GM12878 (cell line): ENCODE results near the gene RNASE3. TPM values are rescaled to one million over a fixed set of nuclear protein-coding genes. Genes with fewer than 3 reads are reported as not detected.

Experiments used
- ATAC-seq: fragments of 200-7000 bp; cut with Tn5 transposase; 3 replicates; pipeline ENCODE4 v1.9.1; 2020; ENCODE audit warnings: mild to moderate bottlenecking, moderate library complexity
- BruUV-seq: library from RNA; stranded (reverse); fragments of 400-500 nt; replicated peaks from 2 replicates; lab custom pipeline; 2021; lab: Mats Ljungman, UMichigan
- CTCF ChIA-PET: fragments of 300-600 bp; sonication (Branson Sonifier 250); formaldehyde crosslinking; extraction: SDS; loops from one replicate; lab custom pipeline; 2021; ENCODE audit warnings: inconsistent platforms; lab: Yijun Ruan, JAX
- POLR2A ChIA-PET: fragments of 350-600 bp; formaldehyde crosslinking; extraction: SDS; loops from one replicate; lab custom pipeline; 2021; ENCODE audit warnings: inconsistent platforms; lab: Charles Lee
- RAD21 ChIA-PET: fragments of 300-600 bp; sonication (Branson Sonifier 250); formaldehyde crosslinking; loops from one replicate; lab custom pipeline; 2023; ENCODE audit warnings: antibody characterized with exemption; ENCODE audit not compliant: unreplicated experiment; lab: Charles Lee
- SMC1A ChIA-PET: fragments of 300-600 bp; sonication (Branson Sonifier 250); formaldehyde crosslinking; loops from one replicate; lab custom pipeline; 2023; ENCODE audit not compliant: unreplicated experiment, uncharacterized antibody; lab: Charles Lee
- DNase-seq: peaks from one replicate; pipeline ENCODE4 v3.0.0-alpha.2; 2011; ENCODE audit warnings: low read depth, low spot score
- FAIRE-seq: peaks from 3 replicates; lab custom pipeline; 2011; peaks lifted over from hg19 to GRCh38; lab: Jason Lieb, UNC
- H2AFZ ChIP-seq: 2 replicates; pipeline ENCODE4 v1.6.0; 2011; ENCODE audit warnings: low read depth, low read length, control low read depth; ENCODE audit not compliant: control insufficient read depth
- H3K27ac ChIP-seq: 2 replicates; pipeline ENCODE4 v1.5.1; 2011; ENCODE audit warnings: control low read depth; ENCODE audit not compliant: control insufficient read depth, insufficient read depth
- H3K27me3 ChIP-seq, 2 experiments: replicated peaks in 1 of 2; 2 replicates each; pipeline versions ENCODE4 v1.6.0 to v1.6.1; 2011; ENCODE audit warnings: low read length in 1 of 2; ENCODE audit not compliant: control insufficient read depth in 2 of 2, insufficient read depth in 2 of 2
- H3K36me3 ChIP-seq, 2 experiments: 2 replicates each; pipeline ENCODE4 v1.5.1; 2011; ENCODE audit warnings: low read length in 1 of 2; ENCODE audit not compliant: control insufficient read depth in 2 of 2, insufficient read depth in 2 of 2
- H3K4me1 ChIP-seq: 2 replicates; pipeline ENCODE4 v1.6.1; 2011; ENCODE audit warnings: mild to moderate bottlenecking, low read length, moderate library complexity, mixed read lengths; ENCODE audit not compliant: control insufficient read depth, insufficient read depth
- H3K4me2 ChIP-seq: 2 replicates; pipeline ENCODE4 v1.6.0; 2011; ENCODE audit warnings: control low read depth; ENCODE audit not compliant: control insufficient read depth, insufficient read depth
- H3K4me3 ChIP-seq: fragments of 200-600 bp; sonication (generic); 2 replicates; pipeline ENCODE4 v1.5.1; 2016
- H3K79me2 ChIP-seq: 2 replicates; pipeline ENCODE4 v1.6.0; 2011; ENCODE audit warnings: low read length; ENCODE audit not compliant: control insufficient read depth, insufficient read depth
- H3K9ac ChIP-seq: 2 replicates; pipeline ENCODE4 v1.8.0; 2011; ENCODE audit warnings: low read length, control low read depth, mixed read lengths; ENCODE audit not compliant: control insufficient read depth, insufficient read depth
- H3K9me3 ChIP-seq: replicated peaks from 3 replicates; pipeline ENCODE4 v1.5.1; 2011; ENCODE audit warnings: mild to moderate bottlenecking, low read length; ENCODE audit not compliant: control insufficient read depth, insufficient read depth
- H4K20me1 ChIP-seq: 2 replicates; pipeline ENCODE4 v1.6.0; 2011; ENCODE audit not compliant: control insufficient read depth, insufficient read depth
- BCL3 ChIP-seq: IDR thresholded peaks from 2 replicates; pipeline ENCODE4 v1.6.1; 2011; ENCODE audit warnings: borderline replicate concordance, low read depth, mild to moderate bottlenecking, moderate library complexity, low read length; ENCODE audit not compliant: insufficient read depth, poor library complexity, severe bottlenecking
- BCLAF1 ChIP-seq: fragments of 450-650 bp; IDR thresholded peaks from 2 replicates; pipeline ENCODE4 v1.6.1; 2017; ENCODE audit warnings: antibody characterized with exemption, mild to moderate bottlenecking, moderate library complexity
- BMI1 ChIP-seq: fragments of 450-650 bp; IDR thresholded peaks from 2 replicates; pipeline ENCODE4 v1.6.1; 2016; ENCODE audit warnings: mild to moderate bottlenecking, moderate library complexity, borderline replicate concordance
- GABPA ChIP-seq: IDR thresholded peaks from 2 replicates; pipeline ENCODE4 v1.6.1; 2014; ENCODE audit warnings: antibody characterized with exemption, low read depth, mild to moderate bottlenecking, inconsistent platforms
- GATAD2B ChIP-seq: fragments of 450-650 bp; conservative IDR thresholded peaks from 2 replicates; pipeline ENCODE4 v1.6.1; 2017; ENCODE audit warnings: low read depth, mild to moderate bottlenecking, moderate library complexity
- HDGF ChIP-seq: fragments of 450-650 bp; IDR thresholded peaks from 2 replicates; pipeline ENCODE4 v1.6.1; 2016; ENCODE audit warnings: antibody characterized with exemption
- NFIC ChIP-seq: IDR thresholded peaks from 2 replicates; pipeline ENCODE4 v1.6.1; 2012; ENCODE audit warnings: low read depth, mild to moderate bottlenecking, inconsistent platforms, low read length, moderate library complexity
- NR2C2 ChIP-seq: IDR thresholded peaks from 2 replicates; pipeline ENCODE4 v1.6.1; 2011; ENCODE audit warnings: borderline replicate concordance, low read depth; ENCODE audit not compliant: control insufficient read depth, insufficient read length
- RELA ChIP-seq: fragments of 450-650 bp; IDR thresholded peaks from 2 replicates; pipeline ENCODE4 v1.8.0; 2014; ENCODE audit warnings: borderline replicate concordance; ENCODE audit not compliant: partially characterized antibody
- SIX5 ChIP-seq: IDR thresholded peaks from 2 replicates; pipeline ENCODE4 v1.6.1; 2011; ENCODE audit warnings: mild to moderate bottlenecking, low read depth, low read length, moderate library complexity; ENCODE audit not compliant: severe bottlenecking
- SRF ChIP-seq, 2 experiments: IDR thresholded peaks; 2 replicates each; pipeline ENCODE4 v1.6.1; 2011; ENCODE audit warnings: low read depth in 2 of 2, low read length in 2 of 2, mild to moderate bottlenecking in 1 of 2, moderate library complexity in 1 of 2
- TARDBP ChIP-seq: IDR thresholded peaks from 2 replicates; pipeline ENCODE4 v1.6.1; 2016; ENCODE audit warnings: borderline replicate concordance
- ZNF24 ChIP-seq: fragments of 450-650 bp; IDR thresholded peaks from 2 replicates; pipeline ENCODE4 v1.6.1; 2017; ENCODE audit warnings: antibody characterized with exemption, mild to moderate bottlenecking
- ZNF622 ChIP-seq: fragments of 450-650 bp; IDR thresholded peaks from 2 replicates; pipeline ENCODE4 v1.6.1; 2017; ENCODE audit warnings: mild to moderate bottlenecking, inconsistent platforms
- WGBS: methylation state at CpG from one replicate; pipeline ENCODE4 v1.1.6; 2016; ENCODE audit warnings: low lambda C conversion rate; ENCODE audit not compliant: insufficient replicate concordance, insufficient coverage; ENCODE audit errors: missing lambda C conversion rate; 5-methylcytosine and 5-hydroxymethylcytosine counted together
- in situ Hi-C: fragments of 300-500 bp; cut with MboI; formaldehyde crosslinking; loops from 9 replicates; pipeline ENCODE4 v1.14.3; 2018; ENCODE audit warnings: mixed read lengths
- intact Hi-C: fragments of 100-400 bp; cut with micrococcal nuclease; formaldehyde crosslinking; loops from one replicate; pipeline ENCODE4 v1.14.2; 2022; ENCODE audit not compliant: unreplicated experiment
- polyA plus RNA-seq, 11 experiments: library from polyadenylated mRNA; depleted of rRNA in 4 of 11; unstranded in 6 of 11; stranded (reverse) in 5 of 11; fragments of >200 nt; fragmentation: Nextera tagmentation in 4 of 11; fragmentation: Illumina TruSeq in 1 of 11; extraction: Ambion mirVana in 4 of 11; extraction: Trizol in 1 of 11; gene quantifications; 1 replicate in 1 of 11; 2 replicates in 10 of 11; pipeline versions ENCODE4 v1.2.1 to v1.2.3, GENCODE V29; 2011 to 2016; ENCODE audit warnings: inconsistent platforms in 2 of 11, missing spikeins in 2 of 11, low read depth in 1 of 11
- total RNA-seq, 4 experiments: library from RNA; depleted of rRNA in 3 of 4; stranded (reverse); fragments of >200 nt in 3 of 4; fragmentation: Illumina TruSeq in 1 of 4; extraction: Trizol in 1 of 4; gene quantifications; 2 replicates each; pipeline versions ENCODE4 v1.2.1 to v1.2.3, GENCODE V29; 2013 to 2021
- TF ChIP-seq, protein P1 (sequence below): IDR thresholded peaks from 2 replicates; pipeline ENCODE4 v1.6.1; 2012; ENCODE audit warnings: low read depth, low read length, improper control_type of control experiment

RNASE3 gene
- total and polyA plus RNA-seq, 10 of the 15 experiments (the other 5 are each of a cell fraction or from before 2014, with no cell fraction given): not detected

- TF ChIP-seq TARDBP (no peak), ZNF622 (no peak)
- TF ChIP-seq, all 136 proteins: peak for 0
These were observed 42.8 kb upstream of the RNASE3 start (continued) for GRCh38 chr14:20848316-20848954.

- Histone ChIP-seq H3K4me3 (no peak overlapping the region), H3K79me2 (no peaks in the 10 kb centered on the region), H3K4me1 (no peaks in the 10 kb centered on the region), H2AFZ (no peak overlapping the region), H3K4me2 (no peak overlapping the region), H3K27ac (no peak overlapping the region), H3K36me3 (no peaks in the 10 kb centered on the region), H3K9me3 (no peaks in the 10 kb centered on the region), H3K9ac (no peak overlapping the region)
- in situ Hi-C loops: no loop called here
- FAIRE-seq (no peak), ATAC-seq (no peak)
- ChIA-PET POLR2A (no interaction called here), RAD21 (no interaction called here)
- WGBS: 0% methylated on average over 4 of the region's 4 CpGs
- intact Hi-C loops: no loop called here
- no peak for TF ChIP-seq SIX5
- no peak for TF ChIP-seq NR2C2
- TF ChIP-seq SRF (IDR thresholded peaks at IDR 0.05; ENCODE audit: low read depth in 2 of 2, low read length in 2 of 2): no peak
- TF ChIP-seq, protein P1, sequence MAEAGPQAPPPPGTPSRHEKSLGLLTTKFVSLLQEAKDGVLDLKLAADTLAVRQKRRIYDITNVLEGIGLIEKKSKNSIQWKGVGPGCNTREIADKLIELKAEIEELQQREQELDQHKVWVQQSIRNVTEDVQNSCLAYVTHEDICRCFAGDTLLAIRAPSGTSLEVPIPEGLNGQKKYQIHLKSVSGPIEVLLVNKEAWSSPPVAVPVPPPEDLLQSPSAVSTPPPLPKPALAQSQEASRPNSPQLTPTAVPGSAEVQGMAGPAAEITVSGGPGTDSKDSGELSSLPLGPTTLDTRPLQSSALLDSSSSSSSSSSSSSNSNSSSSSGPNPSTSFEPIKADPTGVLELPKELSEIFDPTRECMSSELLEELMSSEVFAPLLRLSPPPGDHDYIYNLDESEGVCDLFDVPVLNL: no peak
- TF ChIP-seq HDGF: no peak
- no peak for TF ChIP-seq ZNF24
- no peak for TF ChIP-seq GATAD2B
- TF ChIP-seq BMI1: no peak
- no peak for TF ChIP-seq BCLAF1
- TF ChIP-seq NFIC: no peak
- TF ChIP-seq GABPA: no peak
- no peak for TF ChIP-seq BCL3
- no peak for TF ChIP-seq RELA
- TF ChIP-seq, all 136 proteins: peak for 0
- no peak for DNase-seq
- BruUV-seq: no TSS peak
- ChIA-PET CTCF (interaction anchor here (0.9 to 2.5 kb wide), 6 partner anchors 9 to 158 kb away, joined by 3 to 11 read pairs (median 4); no protein-coding TSS in a partner anchor), SMC1A (interaction anchor here (1.0 to 1.6 kb wide), 4 partner anchors 9 to 151 kb away, joined by 3 to 4 read pairs (median 3); no protein-coding TSS in a partner anchor)
- no peaks in the 10 kb centered on the region for H4K20me1 ChIP-seq
- peaks cover 0 to 1% of the 10 kb centered on the region in 2 experiments; a peak in 1 of 4 replicates for H3K27me3 ChIP-seq
These were observed 42.1 kb upstream of the RNASE3 start for GRCh38 chr14:20848955-20849570.
